HuH-7 (cell line): ENCODE results near the gene TRIM73.
"Not testable (repeated sequence)": the region's sequence is repeated elsewhere in the genome, so short reads cannot be mapped to it uniquely, and the experiment has no call there.

ENCODE experiments used
- DNase-seq: peaks from one replicate; pipeline ENCODE4 v3.0.0; 2011; ENCODE audit warnings: low spot score

The TRIM73 gene

DNA sequence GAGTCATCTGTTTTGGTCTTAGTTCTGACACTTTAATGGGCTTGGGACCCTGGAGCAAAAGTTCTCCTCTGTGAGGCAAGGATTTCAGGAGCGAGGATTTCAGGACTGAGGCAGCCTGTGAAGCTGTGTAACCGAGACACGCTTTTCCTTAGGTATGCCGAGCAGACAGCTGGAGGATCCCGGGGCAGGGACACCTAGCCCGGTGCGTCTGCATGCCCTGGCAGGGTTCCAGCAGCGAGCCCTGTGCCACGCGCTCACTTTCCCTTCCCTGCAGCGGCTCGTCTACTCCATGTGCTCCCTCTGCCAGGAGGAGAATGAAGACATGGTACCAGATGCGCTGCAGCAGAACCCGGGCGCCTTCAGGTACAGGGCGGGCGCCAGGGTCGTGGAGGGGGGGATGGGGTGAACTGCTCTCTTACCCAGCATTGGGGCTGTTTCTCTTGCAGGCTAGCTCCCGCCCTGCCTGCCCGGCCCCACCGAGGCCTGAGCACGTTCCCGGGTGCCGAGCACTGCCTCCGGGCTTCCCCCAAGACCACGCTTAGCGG, 20.5 kb downstream of the TRIM73 start:
- not testable (repeated sequence) for DNase-seq

GRCh38 chr7:75416787-75417186, 21.4 kb downstream of the TRIM73 start:
- DNase-seq = not testable (repeated sequence)

DNA sequence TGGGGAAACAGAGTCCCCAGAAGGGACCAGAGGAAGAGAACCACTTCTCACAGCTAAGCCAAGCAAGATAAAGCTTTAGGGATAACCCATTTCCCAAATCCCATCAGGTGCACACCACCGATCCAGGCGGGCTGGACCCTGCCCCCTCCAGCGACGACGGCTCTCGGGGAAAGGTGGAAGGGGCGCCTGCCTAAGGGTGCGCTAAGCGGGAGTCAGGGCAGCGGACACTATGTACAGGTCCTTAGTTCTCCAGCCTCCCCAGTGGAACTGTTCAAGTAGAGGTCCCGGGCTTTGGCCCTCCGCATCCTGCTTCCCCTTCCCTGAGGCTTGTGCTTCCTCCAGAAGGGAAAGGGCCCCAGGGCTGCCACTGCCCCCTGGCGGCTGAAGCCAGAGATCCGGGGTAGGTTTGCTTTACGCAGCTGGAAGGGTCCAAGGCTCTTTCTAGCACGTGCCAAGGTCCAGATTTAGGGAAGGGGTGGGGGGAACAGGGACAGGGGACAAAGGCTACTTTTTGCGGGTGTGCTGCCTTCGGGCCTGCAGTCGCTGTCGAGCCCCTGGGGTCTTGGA, 22.9 kb downstream of the TRIM73 start:
- DNase-seq = not testable (repeated sequence)

GRCh38 chr7:75419210-75419609, 23.8 kb downstream of the TRIM73 start:
- not testable (repeated sequence) for DNase-seq

DNA sequence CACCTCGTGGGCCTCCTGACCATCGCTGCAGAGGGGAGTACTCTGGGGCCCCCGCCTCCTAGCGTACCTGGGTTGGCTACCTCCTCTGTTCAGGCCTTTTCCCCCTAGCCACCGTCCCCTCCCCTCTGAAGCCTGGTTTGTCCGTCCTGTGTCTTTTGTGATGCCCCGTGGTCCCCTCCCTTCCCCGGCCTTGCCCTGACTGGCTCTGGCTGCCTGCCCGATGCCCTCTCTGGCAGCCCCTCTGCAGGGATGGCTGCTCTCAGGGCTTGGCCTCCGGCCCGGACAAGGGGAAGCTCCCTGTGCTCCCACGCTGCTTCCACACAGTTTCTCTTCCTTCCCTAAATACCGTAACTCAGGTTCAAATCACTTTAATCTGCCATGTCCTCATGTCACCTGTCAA, 24.3 kb downstream of the TRIM73 start:
- DNase-seq = not testable (repeated sequence)

DNA sequence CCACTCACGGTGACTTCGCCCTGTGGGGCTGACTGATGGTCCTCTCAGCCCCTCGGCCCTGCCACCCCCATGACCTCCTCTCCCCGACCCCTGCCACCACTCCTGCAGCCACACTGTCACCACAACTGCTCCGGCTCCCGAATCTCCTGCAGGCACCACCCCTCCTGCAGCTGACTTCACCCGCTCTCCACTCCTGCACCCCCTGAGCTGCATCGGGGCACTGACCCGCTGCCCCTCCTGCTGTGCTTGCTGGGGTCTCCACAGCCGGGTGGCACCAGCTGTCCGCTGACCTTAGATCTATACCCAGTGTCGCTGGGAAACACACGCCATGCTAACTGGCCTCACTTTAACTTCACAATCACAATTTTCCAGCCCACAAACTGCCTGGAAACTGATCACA, 24.7 kb downstream of the TRIM73 start:
- not testable (repeated sequence) for DNase-seq

DNA sequence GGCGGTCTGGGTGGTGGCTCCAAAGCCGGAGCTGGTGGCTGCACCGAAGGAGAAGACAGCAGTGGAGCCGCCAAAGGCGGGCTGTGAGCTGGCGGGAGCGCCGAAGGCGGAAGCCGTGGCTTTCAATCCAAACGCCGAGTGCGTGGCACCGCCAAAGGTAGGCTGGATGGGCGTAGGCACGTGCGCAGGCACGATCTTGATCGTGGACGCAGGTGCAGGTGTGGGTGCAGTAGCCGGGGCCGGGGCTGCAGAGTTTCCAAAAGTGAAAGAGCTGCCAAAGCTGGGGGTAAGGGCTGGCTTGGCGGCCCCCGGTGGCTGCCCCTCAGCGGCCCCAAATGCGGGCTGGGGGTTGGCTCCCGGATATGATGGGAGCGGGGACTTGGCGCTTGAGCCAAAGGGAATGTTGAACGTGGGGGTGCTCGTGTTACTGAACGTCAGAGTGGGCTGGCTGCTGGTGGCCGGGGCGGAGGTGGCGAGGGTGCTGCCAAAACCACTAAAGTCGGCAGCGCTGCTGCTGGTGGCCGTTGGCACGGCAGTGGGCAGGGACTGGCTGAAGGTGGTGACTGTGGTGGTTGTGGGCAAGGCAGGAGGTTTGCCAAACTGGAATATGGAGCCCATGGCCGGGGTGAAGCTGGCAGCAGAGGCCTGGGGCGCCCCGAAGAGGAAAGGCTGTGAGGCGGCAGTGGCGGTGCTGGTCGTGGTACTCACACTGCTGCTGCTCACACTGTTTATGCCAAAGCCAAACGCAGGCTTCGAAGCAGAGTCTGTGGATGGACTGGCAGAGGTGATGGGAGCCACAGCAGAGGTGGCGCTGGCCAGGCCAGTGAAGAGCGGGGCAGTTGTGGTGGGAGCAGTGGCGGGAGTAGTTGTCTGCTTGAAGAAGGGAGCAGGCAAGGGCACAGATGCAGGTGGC, 26.6 kb downstream of the TRIM73 start:
- DNase-seq = not testable (repeated sequence)

- DNase-seq = not testable (repeated sequence)
Measured at GRCh38 chr7:75423481-75423880, 28.1 kb downstream of the TRIM73 start.

GRCh38 chr7:75439000-75439399, 43.6 kb downstream of the TRIM73 start:
- DNase-seq = not testable (repeated sequence)

GRCh38 chr7:75442101-75442464, 46.7 kb downstream of the TRIM73 start:
- not testable (repeated sequence) for DNase-seq

GRCh38 chr7:75442465-75443111, 47.2 kb downstream of the TRIM73 start:
- DNase-seq = not testable (repeated sequence)

DNA sequence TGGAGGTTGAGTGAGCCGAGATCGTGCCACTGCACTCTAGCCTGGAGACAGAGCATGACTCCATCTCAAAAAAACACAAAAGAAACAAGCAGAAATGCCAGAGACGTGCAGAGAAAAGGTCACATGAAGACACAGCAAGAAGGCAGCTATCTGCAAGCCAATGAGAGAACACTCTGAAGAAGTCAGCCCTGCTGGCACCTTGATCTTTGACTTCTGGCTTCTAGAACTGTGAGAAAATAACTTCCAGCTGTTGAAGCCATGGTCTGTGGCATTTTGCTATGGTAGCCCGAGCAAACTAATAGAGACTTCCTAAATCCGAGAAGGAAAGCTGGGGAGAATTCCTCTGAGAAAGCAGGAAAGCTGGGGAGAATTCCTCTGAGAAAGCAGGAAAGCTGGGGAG, 54.5 kb downstream of the TRIM73 start:
- DNase-seq = not testable (repeated sequence)

DNA sequence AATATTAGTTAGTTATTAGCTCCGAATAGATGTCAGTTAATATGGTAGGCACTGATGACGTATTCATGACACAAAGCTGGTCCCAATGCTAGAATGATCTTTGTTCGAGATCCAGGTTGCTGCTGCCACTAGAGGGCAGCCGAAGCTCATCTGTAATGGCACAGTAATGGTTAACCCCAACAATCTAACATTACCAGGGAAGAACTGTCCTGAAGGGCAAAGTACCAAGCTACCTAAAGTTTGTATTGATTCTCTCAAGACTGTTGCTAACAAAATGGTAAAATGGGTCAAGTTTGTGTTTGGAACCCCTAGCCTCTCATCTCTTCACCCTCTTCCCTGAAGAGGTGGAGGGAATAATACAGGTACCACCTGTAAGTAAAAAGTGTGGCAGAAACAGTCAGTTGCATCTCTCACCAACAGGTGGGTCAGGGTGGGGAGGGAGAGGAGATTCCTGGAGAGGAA, 57.1 kb downstream of the TRIM73 start:
- not testable (repeated sequence) for DNase-seq
